HG02763 (cell line): ENCODE data around the gene WASF3.

Experiments
- ATAC-seq: cut with Tn5 transposase; IDR thresholded peaks from one replicate; pipeline ENCODE4 v1.9.1; 2021; ENCODE audit warnings: mild to moderate bottlenecking, moderate library complexity; ENCODE audit not compliant: unreplicated experiment

WASF3 gene

GRCh38 chr13:26585136-26585535 lies 27.7 kb downstream of the WASF3 start:
- ATAC-seq: no peak

- no peak for ATAC-seq
These were observed 29.8 kb downstream of the WASF3 start for GRCh38 chr13:26587251-26587650.

GRCh38 chr13:26589226-26589625 lies 31.7 kb downstream of the WASF3 start:
- no peak for ATAC-seq

- ATAC-seq: no peak
These were observed 32.3 kb downstream of the WASF3 start for GRCh38 chr13:26589754-26590153.

- no peak for ATAC-seq
These were observed 32.9 kb downstream of the WASF3 start for GRCh38 chr13:26590379-26590778.

- ATAC-seq: no peak
These were observed 33.5 kb downstream of the WASF3 start for GRCh38 chr13:26590951-26591350.

GRCh38 chr13:26591672-26592071 lies 34.2 kb downstream of the WASF3 start:
- ATAC-seq: no peak

GRCh38 chr13:26593661-26594060 lies 36.2 kb downstream of the WASF3 start:
- ATAC-seq: no peak

GRCh38 chr13:26594363-26594762 lies 36.9 kb downstream of the WASF3 start:
- ATAC-seq: no peak

- ATAC-seq: no peak
These were observed 39.0 kb downstream of the WASF3 start for GRCh38 chr13:26596458-26596857.

GRCh38 chr13:26599403-26599802 lies 41.9 kb downstream of the WASF3 start:
- ATAC-seq: no peak

GRCh38 chr13:26599860-26600259 lies 42.4 kb downstream of the WASF3 start:
- no peak for ATAC-seq

GRCh38 chr13:26600343-26600742 lies 42.9 kb downstream of the WASF3 start:
- no peak for ATAC-seq

- no peak for ATAC-seq
These were observed 44.2 kb downstream of the WASF3 start for GRCh38 chr13:26601669-26602068.

GRCh38 chr13:26602783-26603182 lies 45.3 kb downstream of the WASF3 start:
- ATAC-seq: no peak

GRCh38 chr13:26604784-26605545 lies 47.5 kb downstream of the WASF3 start:
- ATAC-seq: no peak

- ATAC-seq: no peak
These were observed 48.4 kb downstream of the WASF3 start for GRCh38 chr13:26605845-26606244.

GRCh38 chr13:26606631-26607030 lies 49.1 kb downstream of the WASF3 start:
- no peak for ATAC-seq

GRCh38 chr13:26614721-26615120 lies 57.2 kb downstream of the WASF3 start:
- ATAC-seq: no peak

GRCh38 chr13:26616126-26616525 lies 58.6 kb downstream of the WASF3 start:
- ATAC-seq: no peak

GRCh38 chr13:26618726-26619125 lies 61.2 kb downstream of the WASF3 start:
- no peak for ATAC-seq

GRCh38 chr13:26619358-26619757 lies 61.9 kb downstream of the WASF3 start:
- ATAC-seq: no peak
